Measurements from ENCODE around the gene ZNF597.
"Not testable (repeated sequence)": the region's sequence is repeated elsewhere in the genome, so short reads cannot be mapped to it uniquely, and the experiment has no call there.

The ZNF597 gene

GRCh38 chr16:3476409-3476808, 33.1 kb upstream of the ZNF597 start:
- DNase-seq: no peak

GRCh38 chr16:3475604-3476375, 32.5 kb upstream of the ZNF597 start:
- no peak for DNase-seq

GRCh38 chr16:3474870-3475269, 31.6 kb upstream of the ZNF597 start:
- not testable (repeated sequence) for DNase-seq

GRCh38 chr16:3474136-3474779, 31.0 kb upstream of the ZNF597 start:
- no peak for DNase-seq

GRCh38 chr16:3473596-3473943, 30.3 kb upstream of the ZNF597 start:
- DNase-seq: not testable (repeated sequence)

- DNase-seq: no peak
Observed at GRCh38 chr16:3472878-3473595, 29.7 kb upstream of the ZNF597 start.

GRCh38 chr16:3471518-3472176, 28.3 kb upstream of the ZNF597 start:
- DNase-seq: no peak

GRCh38 chr16:3470723-3471122, 27.4 kb upstream of the ZNF597 start:
- no peak for DNase-seq

- no peak for DNase-seq
Observed at GRCh38 chr16:3469736-3470135, 26.4 kb upstream of the ZNF597 start.

- no peak for DNase-seq
Observed at GRCh38 chr16:3468501-3468900, 25.2 kb upstream of the ZNF597 start.

- no peak for DNase-seq
Observed at GRCh38 chr16:3467921-3468320, 24.6 kb upstream of the ZNF597 start.

- no peak for DNase-seq
Observed at GRCh38 chr16:3467182-3467581, 23.9 kb upstream of the ZNF597 start.

GRCh38 chr16:3465911-3466584, 22.7 kb upstream of the ZNF597 start:
- peak in 2 of 51 donors; percentile 14 to 35 for DNase-seq

- no peak for DNase-seq
Observed at GRCh38 chr16:3465301-3465700, 22.0 kb upstream of the ZNF597 start.

GRCh38 chr16:3461151-3461550, 17.8 kb upstream of the ZNF597 start:
- DNase-seq: no peak

GRCh38 chr16:3460585-3460984, 17.3 kb upstream of the ZNF597 start:
- DNase-seq: no peak

GRCh38 chr16:3460121-3460520, 16.8 kb upstream of the ZNF597 start:
- DNase-seq: no peak

- DNase-seq: no peak
Observed at GRCh38 chr16:3459401-3460090, 16.2 kb upstream of the ZNF597 start.

- DNase-seq: peak in 2 of 51 donors; percentile 22 to 52
Observed at GRCh38 chr16:3458852-3459361, 15.6 kb upstream of the ZNF597 start.

GRCh38 chr16:3458278-3458851, 15.1 kb upstream of the ZNF597 start:
- peak in 10 of 51 donors; percentile 23 to 60 (median 46) for DNase-seq
